RWPE2 (cell line): ENCODE measurements around the gene APOM.

ENCODE experiments used
- ATAC-seq: fragments of 200-7000 bp; cut with Tn5 transposase; 3 replicates; pipeline ENCODE4 v1.9.1; 2021; ENCODE audit warnings: low read depth
- DNase-seq: peaks from one replicate; pipeline ENCODE4 v3.0.0-alpha.2; 2020; ENCODE audit warnings: low spot score
- H3K27ac ChIP-seq: fragments of 450-650 bp; 2 replicates; pipeline ENCODE4 v1.5.1; 2017; ENCODE audit warnings: mild to moderate bottlenecking; ENCODE audit not compliant: poor library complexity, severe bottlenecking
- H3K27me3 ChIP-seq: fragments of 250-450 bp; sonication (Bioruptor Pico); 2 replicates; pipeline ENCODE4 v1.5.1; 2021; ENCODE audit warnings: mild to moderate bottlenecking, moderate library complexity; ENCODE audit not compliant: insufficient read depth, poor library complexity, severe bottlenecking
- H3K36me3 ChIP-seq: fragments of 250-450 bp; sonication (Bioruptor Pico); 2 replicates; pipeline ENCODE4 v1.5.1; 2020; ENCODE audit warnings: low read depth, mild to moderate bottlenecking, moderate library complexity
- H3K4me1 ChIP-seq: fragments of 250-450 bp; sonication (Bioruptor Pico); 2 replicates; pipeline ENCODE4 v1.5.1; 2021; ENCODE audit warnings: mild to moderate bottlenecking, moderate library complexity; ENCODE audit not compliant: insufficient read depth, poor library complexity, severe bottlenecking
- H3K4me3 ChIP-seq: fragments of 250-450 bp; sonication (Bioruptor Pico); 2 replicates; pipeline ENCODE4 v1.5.1; 2021; ENCODE audit warnings: mild to moderate bottlenecking, moderate library complexity; ENCODE audit not compliant: severe bottlenecking
- H3K9me3 ChIP-seq: fragments of 250-450 bp; sonication (Bioruptor Pico); 2 replicates; pipeline ENCODE4 v1.5.1; 2021; ENCODE audit warnings: mild to moderate bottlenecking, moderate library complexity; ENCODE audit not compliant: severe bottlenecking
- TF ChIP-seq, protein P1 (sequence below): fragments of 450-650 bp; IDR thresholded peaks from one replicate; pipeline ENCODE4 v1.5.1; 2017; ENCODE audit warnings: mild to moderate bottlenecking, moderate library complexity; ENCODE audit not compliant: poor library complexity, severe bottlenecking

The APOM gene

DNA sequence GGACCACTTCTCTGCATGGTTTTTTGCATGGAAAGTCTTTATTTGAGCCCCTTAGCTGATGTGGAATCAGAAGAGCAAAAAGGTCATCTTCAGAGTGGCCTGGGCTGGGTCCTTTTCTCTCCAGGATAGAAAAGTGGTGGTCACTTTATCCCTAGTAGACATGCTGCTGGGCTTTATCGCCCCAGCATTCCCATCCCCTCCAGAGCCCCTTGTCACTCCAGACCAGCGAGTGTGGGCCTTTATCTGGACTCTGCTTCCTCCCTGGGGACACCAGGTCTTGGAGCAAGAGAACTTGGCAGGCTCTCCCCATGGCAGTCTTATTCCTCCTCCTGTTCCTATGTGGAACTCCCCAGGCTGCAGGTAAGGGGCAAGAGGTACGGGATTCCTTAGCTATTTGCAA, 50.9 kb downstream of the APOM start, which contains the start of gene LY6G6F:
Gene LY6G6F, plus strand, starts transcription at position 268 of the 400 bp plus-strand sequence. Its CDS starts 41 bp downstream, at position 309.
- no peaks in the 10 kb centered on the region for H3K9me3 ChIP-seq
- H3K27me3 ChIP-seq = no peaks in the 10 kb centered on the region
- H3K4me3 ChIP-seq = no peak within 1 kb of the TSS
- H3K27ac ChIP-seq = no peak within 1 kb of the TSS
- ATAC-seq = no peak
- H3K4me1 ChIP-seq = peaks cover 5% of the 10 kb centered on the region
- no peaks in the 10 kb centered on the region; the same call in 1 of the 2 replicates for H3K36me3 ChIP-seq
- no peak for DNase-seq
- TF ChIP-seq, protein P1, sequence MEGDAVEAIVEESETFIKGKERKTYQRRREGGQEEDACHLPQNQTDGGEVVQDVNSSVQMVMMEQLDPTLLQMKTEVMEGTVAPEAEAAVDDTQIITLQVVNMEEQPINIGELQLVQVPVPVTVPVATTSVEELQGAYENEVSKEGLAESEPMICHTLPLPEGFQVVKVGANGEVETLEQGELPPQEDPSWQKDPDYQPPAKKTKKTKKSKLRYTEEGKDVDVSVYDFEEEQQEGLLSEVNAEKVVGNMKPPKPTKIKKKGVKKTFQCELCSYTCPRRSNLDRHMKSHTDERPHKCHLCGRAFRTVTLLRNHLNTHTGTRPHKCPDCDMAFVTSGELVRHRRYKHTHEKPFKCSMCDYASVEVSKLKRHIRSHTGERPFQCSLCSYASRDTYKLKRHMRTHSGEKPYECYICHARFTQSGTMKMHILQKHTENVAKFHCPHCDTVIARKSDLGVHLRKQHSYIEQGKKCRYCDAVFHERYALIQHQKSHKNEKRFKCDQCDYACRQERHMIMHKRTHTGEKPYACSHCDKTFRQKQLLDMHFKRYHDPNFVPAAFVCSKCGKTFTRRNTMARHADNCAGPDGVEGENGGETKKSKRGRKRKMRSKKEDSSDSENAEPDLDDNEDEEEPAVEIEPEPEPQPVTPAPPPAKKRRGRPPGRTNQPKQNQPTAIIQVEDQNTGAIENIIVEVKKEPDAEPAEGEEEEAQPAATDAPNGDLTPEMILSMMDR = no peak

DNA sequence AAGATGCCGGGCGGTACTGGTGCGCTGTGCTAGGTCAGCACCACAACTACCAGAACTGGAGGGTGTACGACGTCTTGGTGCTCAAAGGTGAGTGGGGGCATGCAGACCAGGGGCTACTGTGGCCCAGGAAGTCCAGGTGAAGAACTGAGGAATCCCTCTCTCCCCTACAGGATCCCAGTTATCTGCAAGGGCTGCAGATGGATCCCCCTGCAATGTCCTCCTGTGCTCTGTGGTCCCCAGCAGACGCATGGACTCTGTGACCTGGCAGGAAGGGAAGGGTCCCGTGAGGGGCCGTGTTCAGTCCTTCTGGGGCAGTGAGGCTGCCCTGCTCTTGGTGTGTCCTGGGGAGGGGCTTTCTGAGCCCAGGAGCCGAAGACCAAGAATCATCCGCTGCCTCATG, 52.0 kb downstream of the APOM start:
- TF ChIP-seq, protein P1 = no peak
- Histone ChIP-seq H3K4me3 (no peak overlapping the region), H3K36me3 (no peaks in the 10 kb centered on the region), H3K9me3 (no peaks in the 10 kb centered on the region), H3K27ac (no peak overlapping the region), H3K4me1 (peaks cover 5% of the 10 kb centered on the region), H3K27me3 (no peaks in the 10 kb centered on the region)
- DNase-seq (no peak), ATAC-seq (no peak)
